Pulmonary artery endothelial cell (primary cell): ENCODE results near the gene HEMK1. TPM values are rescaled to one million over a fixed set of nuclear protein-coding genes. Genes with fewer than 3 reads are reported as not detected.

Source experiments
- DNase-seq: peaks from one replicate; pipeline ENCODE4 v3.0.0-alpha.2; 2011; ENCODE audit warnings: low read depth, low spot score
- total RNA-seq: library from RNA; depleted of rRNA; stranded (reverse); fragments of >200 nt; gene quantifications from 2 replicates; pipeline ENCODE4 v1.2.3, GENCODE V29; 2014

Gene HEMK1
- total RNA-seq, 1 donor from 2014 or later: 15.2 TPM

- no peak for DNase-seq
Measured at GRCh38 chr3:50542177-50543034, 26.9 kb upstream of the HEMK1 start.

- no peak for DNase-seq
Measured at GRCh38 chr3:50545781-50546180, 23.5 kb upstream of the HEMK1 start.

- no peak for DNase-seq
Measured at GRCh38 chr3:50549226-50549625, 20.1 kb upstream of the HEMK1 start.

- no peak for DNase-seq
Measured at GRCh38 chr3:50550079-50550736, 19.1 kb upstream of the HEMK1 start.

- DNase-seq: no peak
Measured at GRCh38 chr3:50551054-50551659, 18.2 kb upstream of the HEMK1 start.

- no peak for DNase-seq
Measured at GRCh38 chr3:50551681-50552435, 17.5 kb upstream of the HEMK1 start.

GRCh38 chr3:50552598-50552997 is 16.7 kb upstream of the HEMK1 start:
- no peak for DNase-seq

- no peak for DNase-seq
Measured at GRCh38 chr3:50554553-50554952, 14.8 kb upstream of the HEMK1 start.

GRCh38 chr3:50557106-50557505 is 12.2 kb upstream of the HEMK1 start:
- DNase-seq: no peak

GRCh38 chr3:50557915-50558314 is 11.4 kb upstream of the HEMK1 start:
- DNase-seq: no peak

GRCh38 chr3:50559702-50560101 is 9.6 kb upstream of the HEMK1 start:
- no peak for DNase-seq

- DNase-seq: no peak
Measured at GRCh38 chr3:50562861-50563260, 6.5 kb upstream of the HEMK1 start.

GRCh38 chr3:50563867-50564266 is 5.5 kb upstream of the HEMK1 start:
- no peak for DNase-seq

- no peak for DNase-seq
Measured at GRCh38 chr3:50564321-50564720, 5.0 kb upstream of the HEMK1 start.

GRCh38 chr3:50567011-50567385 is 2.3 kb upstream of the HEMK1 start:
- no peak for DNase-seq

- DNase-seq: peak; percentile 58
Measured at GRCh38 chr3:50567386-50568167, 1.7 kb upstream of the HEMK1 start, which contains the start of gene C3orf18. TSS of gene C3orf18 (minus strand) at chr3:50567747. CDS start at chr3:50565699, 2,048 bp downstream.

GRCh38 chr3:50570508-50571279 is 1.4 kb downstream of the HEMK1 start:
- DNase-seq: no peak

- no peak for DNase-seq
Measured at GRCh38 chr3:50571486-50571885, 2.2 kb downstream of the HEMK1 start.

- DNase-seq: peak; percentile 30
Measured at GRCh38 chr3:50572158-50572557, 2.8 kb downstream of the HEMK1 start.

- DNase-seq: no peak
Measured at GRCh38 chr3:50572801-50573371, 3.6 kb downstream of the HEMK1 start.
